Endothelial cell of umbilical vein (primary cell): ENCODE results near the gene AASDH. TPM values are rescaled to one million over a fixed set of nuclear protein-coding genes. Genes with fewer than 3 reads are reported as not detected.

ENCODE experiments used
- BruUV-seq: library from RNA; stranded (reverse); fragments of 400-500 nt; replicated peaks from 2 replicates; lab custom pipeline; 2021; lab: Mats Ljungman, UMichigan
- CTCF ChIA-PET: fragments of 300-600, 350-600 bp; sonication (Branson Sonifier 250); formaldehyde crosslinking; loops from one replicate; lab custom pipeline; 2021; ENCODE audit warnings: antibody characterized with exemption, inconsistent platforms; lab: Charles Lee
- POLR2A ChIA-PET: fragments of 300-600, 350-600 bp; sonication (Branson Sonifier 250); formaldehyde crosslinking; loops from one replicate; lab custom pipeline; 2021; ENCODE audit warnings: antibody characterized with exemption, inconsistent platforms; lab: Charles Lee
- DNase-seq: peaks from one replicate; pipeline ENCODE4 v3.0.0-alpha.2; 2011; ENCODE audit warnings: low read depth, low spot score
- FAIRE-seq: peaks from 2 replicates; lab custom pipeline; 2011; peaks lifted over from hg19 to GRCh38; lab: Jason Lieb, UNC
- H2AFZ ChIP-seq: 2 replicates; pipeline ENCODE4 v1.6.0; 2012; ENCODE audit warnings: low read depth, low read length, control low read depth, inconsistent platforms
- H3K27ac ChIP-seq: 2 replicates; pipeline ENCODE4 v1.5.1; 2011; ENCODE audit warnings: low read depth, mild to moderate bottlenecking, control low read depth, low read length, moderate library complexity; ENCODE audit not compliant: insufficient read depth
- H3K27me3 ChIP-seq, 2 experiments: 2 replicates each; pipeline versions ENCODE4 v1.6.0 to v1.6.1; 2011; ENCODE audit warnings: low read length in 2 of 2, mixed read lengths in 1 of 2; ENCODE audit not compliant: control insufficient read depth in 2 of 2, insufficient read depth in 2 of 2
- H3K36me3 ChIP-seq, 2 experiments: 2 replicates in 1 of 2; 3 replicates in 1 of 2; pipeline ENCODE4 v1.5.1; 2011; ENCODE audit warnings: low read length in 2 of 2, mild to moderate bottlenecking in 1 of 2, moderate library complexity in 1 of 2; ENCODE audit not compliant: control insufficient read depth in 2 of 2, insufficient read depth in 2 of 2; ENCODE audit errors: extremely low read depth in 1 of 2
- H3K4me1 ChIP-seq: 3 replicates; pipeline ENCODE4 v1.5.1; 2011; ENCODE audit warnings: mild to moderate bottlenecking, low read length; ENCODE audit not compliant: control insufficient read depth, insufficient read depth; ENCODE audit errors: extremely low read depth
- H3K4me2 ChIP-seq: 2 replicates; pipeline ENCODE4 v1.6.1; 2011; ENCODE audit warnings: low read length, control low read depth, mixed read lengths; ENCODE audit not compliant: insufficient read depth
- H3K4me3 ChIP-seq, 3 experiments: fragments of 200-600 bp in 1 of 3; sonication (generic), shearing (Covaris generic) in 1 of 3; replicated peaks in 1 of 3; 2 replicates each; pipeline ENCODE4 v1.5.1; 2011 to 2016; ENCODE audit warnings: control low read depth in 3 of 3, low read length in 3 of 3, mild to moderate bottlenecking in 2 of 3, inconsistent platforms in 1 of 3, low read depth in 1 of 3, moderate library complexity in 1 of 3; ENCODE audit not compliant: insufficient read depth in 1 of 3
- H3K79me2 ChIP-seq: 2 replicates; pipeline ENCODE4 v1.6.0; 2012; ENCODE audit warnings: low read length, inconsistent platforms; ENCODE audit not compliant: control insufficient read depth, insufficient read depth
- H3K9ac ChIP-seq: replicated peaks from 2 replicates; pipeline ENCODE3; 2011; ENCODE audit warnings: low read length, control low read depth; ENCODE audit not compliant: insufficient read depth; ENCODE audit errors: extremely low read depth
- H3K9me1 ChIP-seq: replicated peaks from 3 replicates; pipeline ENCODE4 v1.6.0; 2011; ENCODE audit warnings: mild to moderate bottlenecking, low read length; ENCODE audit not compliant: control insufficient read depth, insufficient read depth; ENCODE audit errors: extremely low read depth
- H3K9me3 ChIP-seq: replicated peaks from 2 replicates; pipeline ENCODE4 v1.5.1; 2012; ENCODE audit warnings: low read length, inconsistent platforms; ENCODE audit not compliant: control insufficient read depth, insufficient read depth
- H4K20me1 ChIP-seq: replicated peaks from 2 replicates; pipeline ENCODE3; 2011; ENCODE audit warnings: mild to moderate bottlenecking, low read length; ENCODE audit not compliant: control insufficient read depth, insufficient read depth; ENCODE audit errors: extremely low read depth
- CTCF ChIP-seq, 2 donors: IDR thresholded peaks; 1 replicate in 1 of 2; 2 replicates in 1 of 2; pipeline ENCODE4 v1.5.1; 2011; ENCODE audit warnings: low read length in 2 of 2, mild to moderate bottlenecking in 2 of 2, moderate library complexity in 2 of 2, control low read depth in 1 of 2, inconsistent platforms in 1 of 2, low read depth in 1 of 2; ENCODE audit not compliant: insufficient read depth in 1 of 2; ENCODE audit errors: extremely low read depth in 1 of 2
- EZH2 ChIP-seq: IDR thresholded peaks from 2 replicates; pipeline ENCODE4 v1.6.1; 2012; ENCODE audit warnings: borderline replicate concordance, low read depth, mild to moderate bottlenecking, moderate library complexity, low read length, inconsistent platforms; ENCODE audit not compliant: severe bottlenecking
- FOS ChIP-seq: IDR thresholded peaks from 2 replicates; pipeline ENCODE4 v1.6.1; 2011; ENCODE audit warnings: mild to moderate bottlenecking, low read length, moderate library complexity, borderline replicate concordance; ENCODE audit not compliant: insufficient read depth
- GATA2 ChIP-seq: IDR thresholded peaks from 2 replicates; pipeline ENCODE4 v1.7.0; 2011; ENCODE audit warnings: low read depth, mild to moderate bottlenecking, moderate library complexity, mixed read lengths, low read length; ENCODE audit not compliant: insufficient read length, insufficient read depth
- JUN ChIP-seq: IDR thresholded peaks from 2 replicates; pipeline ENCODE4 v1.6.1; 2011; ENCODE audit warnings: borderline replicate concordance, low read depth; ENCODE audit not compliant: insufficient read length, insufficient read depth
- MAX ChIP-seq: IDR thresholded peaks from 2 replicates; pipeline ENCODE4 v1.6.1; 2011; ENCODE audit not compliant: insufficient read depth, insufficient read length
- MYC ChIP-seq: IDR thresholded peaks from one replicate; pipeline ENCODE4 v1.6.1; 2011; ENCODE audit warnings: mild to moderate bottlenecking, low read depth, low read length
- POLR2A ChIP-seq: IDR thresholded peaks from 2 replicates; pipeline ENCODE4 v1.6.1; 2012; ENCODE audit warnings: low read depth, mild to moderate bottlenecking, control low read depth, low read length
- POLR2AphosphoS5 ChIP-seq: IDR thresholded peaks from 2 replicates; pipeline ENCODE4 v1.6.1; 2012; ENCODE audit warnings: low read depth, mild to moderate bottlenecking, control low read depth, low read length, moderate library complexity; ENCODE audit not compliant: insufficient read depth
- dilution Hi-C: fragments of 300-500 bp; cut with MboI; formaldehyde crosslinking; loops from one replicate; pipeline ENCODE4 v1.15.0; 2019; ENCODE audit warnings: low sequenced_read_pairs; ENCODE audit not compliant: extremely low pct_ligation_motif_present
- intact Hi-C: fragments of 100-400 bp; cut with micrococcal nuclease; formaldehyde crosslinking; loops from one replicate; pipeline ENCODE4 v1.10.0; 2022
- polyA plus RNA-seq, 4 experiments: library from polyadenylated mRNA; depleted of rRNA in 3 of 4; stranded (reverse) in 3 of 4; unstranded in 1 of 4; fragments of >200 nt; gene quantifications; 2 replicates each; pipeline versions ENCODE4 v1.2.1 to v1.2.3, GENCODE V29; 2011 to 2012; ENCODE audit warnings: missing spikeins in 1 of 4
- total RNA-seq: library from RNA; stranded (reverse); gene quantifications from 2 replicates; pipeline ENCODE4 v1.2.3, GENCODE V29; 2021

AASDH gene
- total and polyA plus RNA-seq, 2 donors (not counting 3 experiments of a cell fraction or from before 2014, with no cell fraction given) = 4.2 to 9.5 TPM

GRCh38 chr4:56320293-56320692 lies 67.0 kb downstream of the AASDH start:
- no peak for DNase-seq

More at GRCh38 chr4:56320293-56320692, 67.0 kb downstream of the AASDH start:
- TF ChIP-seq CTCF (IDR thresholded peaks at IDR 0.05; ENCODE audit: extremely low read depth in 1 of 2, insufficient read depth in 1 of 2, low read depth in 1 of 2, low read length in 2 of 2) (no peak), MAX (no peak), POLR2A (no peak), FOS (no peak), EZH2 (no peak), JUN (no peak), POLR2AphosphoS5 (no peak), MYC (no peak), GATA2 (no peak)
- Histone ChIP-seq H3K9me3 (no peaks in the 10 kb centered on the region), H3K9ac (no peak overlapping the region), H3K4me1 (no peaks in the 10 kb centered on the region), H3K79me2 (no peaks in the 10 kb centered on the region), H3K27me3 (no peaks in the 10 kb centered on the region), H3K27ac (no peak overlapping the region), H3K4me3 (no peak overlapping the region), H4K20me1 (no peaks in the 10 kb centered on the region), H3K36me3 (no peaks in the 10 kb centered on the region), H2AFZ (no peak overlapping the region), H3K4me2 (no peak overlapping the region), H3K9me1 (no peaks in the 10 kb centered on the region)
- no peak for FAIRE-seq
- intact Hi-C loops = no loop called here
- ChIA-PET CTCF (no interaction called here), POLR2A (no interaction called here)
- no TSS peak for BruUV-seq
- dilution Hi-C loops = no loop called here
